ENCODE measurements around the gene IWS1.
"Not testable (repeated sequence)": the region's sequence is repeated elsewhere in the genome, so short reads cannot be mapped to it uniquely, and the experiment has no call there.

The IWS1 gene

GRCh38 chr2:127545189-127545588 is 18.9 kb upstream of the IWS1 start:
- H3K9me3 ChIP-seq (ENCODE audit: control insufficient read depth in 2 of 2, low read length in 2 of 2) = no peaks in the 10 kb centered on the region
- H3K4me1 ChIP-seq (ENCODE audit: control insufficient read depth in 2 of 2, insufficient read depth in 2 of 2, low read length in 2 of 2) = peaks cover 19 to 27% of the 10 kb centered on the region in 2 donors
- H3K27me3 ChIP-seq (ENCODE audit: control insufficient read depth in 2 of 2, insufficient read depth in 2 of 2, low read length in 2 of 2) = peaks cover 0 to 2% of the 10 kb centered on the region in 2 donors
- no peak overlapping the region for H3K27ac ChIP-seq (ENCODE audit: low read depth in 2 of 2, low read length in 2 of 2)
- peaks cover 6% of the 10 kb centered on the region in 2 donors for H3K36me3 ChIP-seq (ENCODE audit: control insufficient read depth in 2 of 2, insufficient read depth in 2 of 2, low read length in 2 of 2)
- no peak overlapping the region for H3K9ac ChIP-seq (ENCODE audit: low read depth in 1 of 2, low read length in 2 of 2)
- no peak overlapping the region for H3K4me3 ChIP-seq (ENCODE audit: low read length in 2 of 2)

GRCh38 chr2:127543013-127543501 is 16.8 kb upstream of the IWS1 start:
- peak overlapping the region in 1 of 2 donors; percentile 15 for H3K4me3 ChIP-seq (ENCODE audit: low read length in 2 of 2)

GRCh38 chr2:127542231-127542630 is 15.9 kb upstream of the IWS1 start:
- Histone ChIP-seq H3K27ac (ENCODE audit: low read depth in 2 of 2, low read length in 2 of 2) (peak overlapping the region; percentile 77 to 79), H3K4me1 (ENCODE audit: control insufficient read depth in 2 of 2, insufficient read depth in 2 of 2, low read length in 2 of 2) (peaks cover 25 to 31% of the 10 kb centered on the region in 2 donors), H3K9me3 (ENCODE audit: control insufficient read depth in 2 of 2, low read length in 2 of 2) (no peaks in the 10 kb centered on the region), H3K36me3 (ENCODE audit: control insufficient read depth in 2 of 2, insufficient read depth in 2 of 2, low read length in 2 of 2) (peaks cover 0 to 7% of the 10 kb centered on the region in 2 donors), H3K9ac (ENCODE audit: low read depth in 1 of 2, low read length in 2 of 2) (peak overlapping the region in 1 of 2 donors; percentile 14), H3K27me3 (ENCODE audit: control insufficient read depth in 2 of 2, insufficient read depth in 2 of 2, low read length in 2 of 2) (peaks cover 0 to 2% of the 10 kb centered on the region in 2 donors), H3K4me3 (ENCODE audit: low read length in 2 of 2) (peak overlapping the region; percentile 7 to 26)

More at GRCh38 chr2:127543013-127543501, 16.8 kb upstream of the IWS1 start:
- not testable (repeated sequence) for H3K27me3 ChIP-seq (ENCODE audit: control insufficient read depth in 2 of 2, insufficient read depth in 2 of 2, low read length in 2 of 2); H3K36me3 ChIP-seq (ENCODE audit: control insufficient read depth in 2 of 2, insufficient read depth in 2 of 2, low read length in 2 of 2); H3K9me3 ChIP-seq (ENCODE audit: control insufficient read depth in 2 of 2, low read length in 2 of 2)
- Histone ChIP-seq H3K9ac (ENCODE audit: low read depth in 1 of 2, low read length in 2 of 2) (peak overlapping the region in 1 of 2 donors; percentile 9), H3K27ac (ENCODE audit: low read depth in 2 of 2, low read length in 2 of 2) (peak overlapping the region; percentile 77 to 79), H3K4me1 (ENCODE audit: control insufficient read depth in 2 of 2, insufficient read depth in 2 of 2, low read length in 2 of 2) (peaks cover 21 to 29% of the 10 kb centered on the region in 2 donors)

- H3K4me3 ChIP-seq (ENCODE audit: low read length in 2 of 2) = no peak overlapping the region
- no peak overlapping the region for H3K9ac ChIP-seq (ENCODE audit: low read depth in 1 of 2, low read length in 2 of 2)
- peaks cover 25 to 32% of the 10 kb centered on the region in 2 donors for H3K4me1 ChIP-seq (ENCODE audit: control insufficient read depth in 2 of 2, insufficient read depth in 2 of 2, low read length in 2 of 2)
- H3K36me3 ChIP-seq (ENCODE audit: control insufficient read depth in 2 of 2, insufficient read depth in 2 of 2, low read length in 2 of 2) = peaks cover 0 to 4% of the 10 kb centered on the region in 2 donors
- no peaks in the 10 kb centered on the region for H3K9me3 ChIP-seq (ENCODE audit: control insufficient read depth in 2 of 2, low read length in 2 of 2)
- H3K27ac ChIP-seq (ENCODE audit: low read depth in 2 of 2, low read length in 2 of 2) = peak overlapping the region; percentile 77 to 79
- H3K27me3 ChIP-seq (ENCODE audit: control insufficient read depth in 2 of 2, insufficient read depth in 2 of 2, low read length in 2 of 2) = peaks cover 0 to 2% of the 10 kb centered on the region in 2 donors
These were observed 15.5 kb upstream of the IWS1 start for GRCh38 chr2:127541809-127542208.

- peaks cover 0 to 1% of the 10 kb centered on the region in 2 donors for H3K36me3 ChIP-seq (ENCODE audit: control insufficient read depth in 2 of 2, insufficient read depth in 2 of 2, low read length in 2 of 2)
- H3K4me3 ChIP-seq (ENCODE audit: low read length in 2 of 2) = no peak overlapping the region
- H3K9me3 ChIP-seq (ENCODE audit: control insufficient read depth in 2 of 2, low read length in 2 of 2) = no peaks in the 10 kb centered on the region
- H3K9ac ChIP-seq (ENCODE audit: low read depth in 1 of 2, low read length in 2 of 2) = no peak overlapping the region
- peaks cover 0 to 2% of the 10 kb centered on the region in 2 donors for H3K27me3 ChIP-seq (ENCODE audit: control insufficient read depth in 2 of 2, insufficient read depth in 2 of 2, low read length in 2 of 2)
- no peak overlapping the region for H3K27ac ChIP-seq (ENCODE audit: low read depth in 2 of 2, low read length in 2 of 2)
- H3K4me1 ChIP-seq (ENCODE audit: control insufficient read depth in 2 of 2, insufficient read depth in 2 of 2, low read length in 2 of 2) = peaks cover 30 to 37% of the 10 kb centered on the region in 2 donors
These were observed 11.4 kb upstream of the IWS1 start for GRCh38 chr2:127537644-127538043.

GRCh38 chr2:127536707-127537541 is 10.6 kb upstream of the IWS1 start:
- peaks cover 23 to 30% of the 10 kb centered on the region in 2 donors for H3K4me1 ChIP-seq (ENCODE audit: control insufficient read depth in 2 of 2, insufficient read depth in 2 of 2, low read length in 2 of 2)
- peak overlapping the region; percentile 96 for H3K9ac ChIP-seq (ENCODE audit: low read depth in 1 of 2, low read length in 2 of 2)
- peak overlapping the region; percentile 77 to 85 for H3K4me3 ChIP-seq (ENCODE audit: low read length in 2 of 2)
- H3K36me3 ChIP-seq (ENCODE audit: control insufficient read depth in 2 of 2, insufficient read depth in 2 of 2, low read length in 2 of 2) = peaks cover 0 to 1% of the 10 kb centered on the region in 2 donors
- H3K9me3 ChIP-seq (ENCODE audit: control insufficient read depth in 2 of 2, low read length in 2 of 2) = no peaks in the 10 kb centered on the region
- peaks cover 0 to 2% of the 10 kb centered on the region in 2 donors for H3K27me3 ChIP-seq (ENCODE audit: control insufficient read depth in 2 of 2, insufficient read depth in 2 of 2, low read length in 2 of 2)
- peak overlapping the region; percentile 96 to 98 for H3K27ac ChIP-seq (ENCODE audit: low read depth in 2 of 2, low read length in 2 of 2)

GRCh38 chr2:127535918-127536317 is 9.6 kb upstream of the IWS1 start:
- Histone ChIP-seq H3K4me3 (ENCODE audit: low read length in 2 of 2) (peak overlapping the region; percentile 77 to 85), H3K27ac (ENCODE audit: low read depth in 2 of 2, low read length in 2 of 2) (peak overlapping the region; percentile 96 to 98), H3K27me3 (ENCODE audit: control insufficient read depth in 2 of 2, insufficient read depth in 2 of 2, low read length in 2 of 2) (peaks cover 0 to under 1% of the 10 kb centered on the region in 2 donors), H3K9me3 (ENCODE audit: control insufficient read depth in 2 of 2, low read length in 2 of 2) (no peaks in the 10 kb centered on the region), H3K4me1 (ENCODE audit: control insufficient read depth in 2 of 2, insufficient read depth in 2 of 2, low read length in 2 of 2) (peaks cover 16 to 23% of the 10 kb centered on the region in 2 donors), H3K9ac (ENCODE audit: low read depth in 1 of 2, low read length in 2 of 2) (peak overlapping the region; percentile 96), H3K36me3 (ENCODE audit: control insufficient read depth in 2 of 2, insufficient read depth in 2 of 2, low read length in 2 of 2) (peaks cover 0 to 1% of the 10 kb centered on the region in 2 donors)

GRCh38 chr2:127535422-127535901 is 9.2 kb upstream of the IWS1 start, which contains the start of gene MYO7B:
Gene MYO7B, plus strand, starts transcription at chr2:127535683. Its CDS starts 24,040 bp downstream, at chr2:127559723.
- H3K9ac ChIP-seq (ENCODE audit: low read depth in 1 of 2, low read length in 2 of 2) = peak within 1 kb of the TSS; percentile 96
- H3K4me3 ChIP-seq (ENCODE audit: low read length in 2 of 2) = peak within 1 kb of the TSS; percentile 77 to 85
- H3K27me3 ChIP-seq (ENCODE audit: control insufficient read depth in 2 of 2, insufficient read depth in 2 of 2, low read length in 2 of 2) = no peaks in the 10 kb centered on the region
- H3K27ac ChIP-seq (ENCODE audit: low read depth in 2 of 2, low read length in 2 of 2) = peak within 1 kb of the TSS; percentile 96 to 98
- H3K36me3 ChIP-seq (ENCODE audit: control insufficient read depth in 2 of 2, insufficient read depth in 2 of 2, low read length in 2 of 2) = peaks cover 0 to 1% of the 10 kb centered on the region in 2 donors
- no peaks in the 10 kb centered on the region for H3K9me3 ChIP-seq (ENCODE audit: control insufficient read depth in 2 of 2, low read length in 2 of 2)
- H3K4me1 ChIP-seq (ENCODE audit: control insufficient read depth in 2 of 2, insufficient read depth in 2 of 2, low read length in 2 of 2) = peaks cover 16 to 19% of the 10 kb centered on the region in 2 donors

- no peak overlapping the region for H3K4me3 ChIP-seq (ENCODE audit: low read length in 2 of 2)
- no peaks in the 10 kb centered on the region for H3K36me3 ChIP-seq (ENCODE audit: control insufficient read depth in 2 of 2, insufficient read depth in 2 of 2, low read length in 2 of 2)
- H3K9me3 ChIP-seq (ENCODE audit: control insufficient read depth in 2 of 2, low read length in 2 of 2) = no peaks in the 10 kb centered on the region
- peak overlapping the region; percentile 54 to 56 for H3K27ac ChIP-seq (ENCODE audit: low read depth in 2 of 2, low read length in 2 of 2)
- H3K4me1 ChIP-seq (ENCODE audit: control insufficient read depth in 2 of 2, insufficient read depth in 2 of 2, low read length in 2 of 2) = peaks cover 14 to 20% of the 10 kb centered on the region in 2 donors
- no peaks in the 10 kb centered on the region for H3K27me3 ChIP-seq (ENCODE audit: control insufficient read depth in 2 of 2, insufficient read depth in 2 of 2, low read length in 2 of 2)
- H3K9ac ChIP-seq (ENCODE audit: low read depth in 1 of 2, low read length in 2 of 2) = no peak overlapping the region
These were observed 6.0 kb upstream of the IWS1 start for GRCh38 chr2:127532296-127532695.

- H3K27ac ChIP-seq (ENCODE audit: low read depth in 2 of 2, low read length in 2 of 2) = peak overlapping the region; percentile 54 to 56
- H3K9ac ChIP-seq (ENCODE audit: low read depth in 1 of 2, low read length in 2 of 2) = no peak overlapping the region
- no peak overlapping the region for H3K4me3 ChIP-seq (ENCODE audit: low read length in 2 of 2)
- H3K36me3 ChIP-seq (ENCODE audit: control insufficient read depth in 2 of 2, insufficient read depth in 2 of 2, low read length in 2 of 2) = no peaks in the 10 kb centered on the region
- H3K27me3 ChIP-seq (ENCODE audit: control insufficient read depth in 2 of 2, insufficient read depth in 2 of 2, low read length in 2 of 2) = no peaks in the 10 kb centered on the region
- no peaks in the 10 kb centered on the region for H3K9me3 ChIP-seq (ENCODE audit: control insufficient read depth in 2 of 2, low read length in 2 of 2)
- peaks cover 16 to 20% of the 10 kb centered on the region in 2 donors for H3K4me1 ChIP-seq (ENCODE audit: control insufficient read depth in 2 of 2, insufficient read depth in 2 of 2, low read length in 2 of 2)
These were observed 4.9 kb upstream of the IWS1 start for GRCh38 chr2:127531221-127531648.

Measured in mucosa of rectum (tissue), 2 donors.